ENCODE measurements around the gene CCDC39. TPM values are rescaled to one million over a fixed set of nuclear protein-coding genes. Genes with fewer than 3 reads are reported as not detected.

The CCDC39 gene
- total and polyA plus RNA-seq, 2 of the 8 experiments (the other 6 are each of a cell fraction or from before 2014, with no cell fraction given): 0.12 to 0.80 TPM

DNA sequence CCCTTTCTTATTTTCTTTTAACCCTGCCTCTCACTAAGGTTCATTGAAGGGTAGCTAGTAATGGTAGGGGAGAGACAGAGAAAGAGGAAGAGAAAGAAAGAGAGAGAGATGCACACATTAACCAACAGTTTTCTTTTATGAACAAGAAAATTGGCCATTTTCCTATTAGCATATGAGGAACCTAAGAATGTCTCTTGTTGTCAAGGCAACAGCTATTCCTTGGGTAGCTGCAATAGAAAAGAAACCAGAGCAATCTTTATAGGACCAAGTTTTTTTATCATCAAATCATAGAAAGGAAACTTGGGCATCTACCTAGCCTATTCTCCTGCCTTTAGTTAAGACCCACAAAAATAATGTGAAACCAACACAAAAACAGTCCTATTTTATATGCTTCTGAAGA lies 15.0 kb upstream of the CCDC39 start:
- Histone ChIP-seq H2AK5ac (ENCODE audit: low read depth, low read length) (no peak overlapping the region), H4K91ac (replicated peaks; ENCODE audit: insufficient read length, low read length) (no peak overlapping the region), H3K79me2 (ENCODE audit: control insufficient read depth in 1 of 2, insufficient read depth in 2 of 2, low read length in 2 of 2) (no peaks in the 10 kb centered on the region), H3K4me3 (ENCODE audit: extremely low read depth in 1 of 4, insufficient read depth in 2 of 4, low read depth in 3 of 4, low read length in 4 of 4) (no peak overlapping the region), H3K9me3 (ENCODE audit: insufficient read depth in 2 of 2, low read depth in 1 of 2, low read length in 1 of 2) (no peaks in the 10 kb centered on the region), H3K18ac (ENCODE audit: extremely low read depth, low read length) (no peak overlapping the region), H2AFZ (ENCODE audit: low read length) (no peak overlapping the region), H4K20me1 (replicated peaks in 1 of 2; ENCODE audit: control insufficient read depth in 1 of 2, insufficient read depth in 2 of 2, low read length in 2 of 2) (no peaks in the 10 kb centered on the region), H3K4me1 (replicated peaks in 1 of 4; ENCODE audit: control insufficient read depth in 3 of 4, insufficient read depth in 4 of 4, low read length in 3 of 4) (peaks cover 0 to 4% (median 0%) of the 10 kb centered on the region in 4 experiments; a peak in 1 of 7 replicates), H3K23me2 (ENCODE audit: low read depth, low read length) (no peaks in the 10 kb centered on the region), H3K23ac (ENCODE audit: insufficient read length) (no peak overlapping the region), H3K27ac (ENCODE audit: low read depth, low read length) (no peak overlapping the region), H2BK20ac (ENCODE audit: low read length) (no peak overlapping the region), H3K4ac (replicated peaks; ENCODE audit: insufficient read length, low read depth, low read length) (no peak overlapping the region), H4K5ac (ENCODE audit: insufficient read length, low read depth, low read length) (no peak overlapping the region), H3K4me2 (ENCODE audit: insufficient read depth in 1 of 2, low read depth in 2 of 2, low read length in 2 of 2) (no peak overlapping the region), H3K9ac (replicated peaks in 1 of 4; ENCODE audit: extremely low read depth in 1 of 4, low read depth in 3 of 4, low read length in 3 of 4) (no peak overlapping the region), H2BK15ac (ENCODE audit: low read length) (no peak overlapping the region), H3K36me3 (ENCODE audit: control insufficient read depth in 2 of 4, insufficient read depth in 4 of 4, low read length in 3 of 4) (no peaks in the 10 kb centered on the region), H3K56ac (replicated peaks; ENCODE audit: insufficient read length, low read depth, low read length) (no peak overlapping the region), H2BK12ac (ENCODE audit: low read depth, low read length) (no peak overlapping the region), H3K27me3 (replicated peaks in 1 of 4; ENCODE audit: control insufficient read depth in 3 of 4, extremely low read depth in 1 of 4, insufficient read depth in 3 of 4, low read length in 3 of 4) (no peaks in the 10 kb centered on the region), H3K79me1 (ENCODE audit: low read depth, low read length) (no peaks in the 10 kb centered on the region), H2BK5ac (ENCODE audit: low read depth, low read length) (no peak overlapping the region), H2BK120ac (replicated peaks; ENCODE audit: low read depth, low read length) (no peak overlapping the region), H3K14ac (ENCODE audit: insufficient read length) (no peak overlapping the region), H4K8ac (ENCODE audit: extremely low read depth, insufficient read depth, low read length) (no peak overlapping the region)
- DNase-seq (ENCODE audit: low read depth in 1 of 2, low spot score in 2 of 2) (no peak), FAIRE-seq (no peak)
- ChIA-PET POLR2A (ENCODE audit: partially characterized antibody) (no interaction called here), CTCF (ENCODE audit: partially characterized antibody) (interaction anchor here (0.8 to 1.6 kb wide), 6 partner anchors 12 to 482 kb away, joined by 3 to 5 read pairs (median 4); partner anchors contain the start of gene CCDC39)
- no peak for TF ChIP-seq TAF7 (optimal IDR thresholded peaks at IDR 0.05; ENCODE audit: borderline replicate concordance, low read depth, low read length)
- no peak for TF ChIP-seq POLR2A (IDR thresholded peaks at IDR 0.05; ENCODE audit: control extremely low read depth in 1 of 2, low read depth in 2 of 2, low read length in 2 of 2)
- TF ChIP-seq TCF12 (IDR thresholded peaks at IDR 0.05; ENCODE audit: low read depth, low read length): no peak
- TF ChIP-seq, protein P1, sequence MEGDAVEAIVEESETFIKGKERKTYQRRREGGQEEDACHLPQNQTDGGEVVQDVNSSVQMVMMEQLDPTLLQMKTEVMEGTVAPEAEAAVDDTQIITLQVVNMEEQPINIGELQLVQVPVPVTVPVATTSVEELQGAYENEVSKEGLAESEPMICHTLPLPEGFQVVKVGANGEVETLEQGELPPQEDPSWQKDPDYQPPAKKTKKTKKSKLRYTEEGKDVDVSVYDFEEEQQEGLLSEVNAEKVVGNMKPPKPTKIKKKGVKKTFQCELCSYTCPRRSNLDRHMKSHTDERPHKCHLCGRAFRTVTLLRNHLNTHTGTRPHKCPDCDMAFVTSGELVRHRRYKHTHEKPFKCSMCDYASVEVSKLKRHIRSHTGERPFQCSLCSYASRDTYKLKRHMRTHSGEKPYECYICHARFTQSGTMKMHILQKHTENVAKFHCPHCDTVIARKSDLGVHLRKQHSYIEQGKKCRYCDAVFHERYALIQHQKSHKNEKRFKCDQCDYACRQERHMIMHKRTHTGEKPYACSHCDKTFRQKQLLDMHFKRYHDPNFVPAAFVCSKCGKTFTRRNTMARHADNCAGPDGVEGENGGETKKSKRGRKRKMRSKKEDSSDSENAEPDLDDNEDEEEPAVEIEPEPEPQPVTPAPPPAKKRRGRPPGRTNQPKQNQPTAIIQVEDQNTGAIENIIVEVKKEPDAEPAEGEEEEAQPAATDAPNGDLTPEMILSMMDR (IDR thresholded peaks at IDR 0.05; ENCODE audit: control extremely low read depth in 1 of 3, insufficient read depth in 1 of 3, low read depth in 1 of 3, low read length in 3 of 3): no peak
- no peak for TF ChIP-seq SUZ12 (IDR thresholded peaks at IDR 0.05; ENCODE audit: low read length)
- no peak for TF ChIP-seq TAF1 (IDR thresholded peaks at IDR 0.05; ENCODE audit: low read depth, low read length)
- TF ChIP-seq ATF2 (IDR thresholded peaks at IDR 0.05; ENCODE audit: low read length): no peak
